Neural cell (in vitro differentiated cells): Measurements from ENCODE around the gene SLC38A3. TPM values are rescaled to one million over a fixed set of nuclear protein-coding genes. Genes with fewer than 3 reads are reported as not detected.

Experiments
- H2AFZ ChIP-seq: fragments of 200-600, 300-800 bp; sonication (generic), shearing (Covaris generic); 2 replicates; pipeline ENCODE4 v1.6.0; 2014; ENCODE audit warnings: low read depth, mild to moderate bottlenecking, antibody characterized with exemption, low read length, moderate library complexity
- H3F3A ChIP-seq: fragments of 200-600 bp; shearing (Covaris generic); 2 replicates; pipeline ENCODE4 v1.6.1; 2016; ENCODE audit warnings: mild to moderate bottlenecking, moderate library complexity, mixed read lengths, antibody characterized with exemption, low read length; ENCODE audit not compliant: insufficient read depth, poor library complexity, severe bottlenecking
- H3K27ac ChIP-seq: fragments of 200-600, 300-800 bp; sonication (generic), shearing (Covaris generic); 2 replicates; pipeline ENCODE4 v1.5.1; 2014; ENCODE audit warnings: mild to moderate bottlenecking, low read length, moderate library complexity
- H3K27me3 ChIP-seq: fragments of 300-800, 200-600 bp; sonication (generic), shearing (Covaris generic); 2 replicates; pipeline ENCODE4 v1.6.0; 2014; ENCODE audit warnings: mild to moderate bottlenecking, low read depth, low read length, moderate library complexity; ENCODE audit not compliant: insufficient read depth
- H3K36me3 ChIP-seq: fragments of 300-800, 200-600 bp; sonication (generic), shearing (Covaris generic); 2 replicates; pipeline ENCODE4 v1.5.1; 2014; ENCODE audit warnings: mild to moderate bottlenecking, antibody characterized with exemption, low read length, moderate library complexity; ENCODE audit not compliant: insufficient read depth
- H3K4me2 ChIP-seq: fragments of 300-800, 200-600 bp; sonication (generic), shearing (Covaris generic); 2 replicates; pipeline ENCODE4 v1.6.0; 2014; ENCODE audit warnings: mild to moderate bottlenecking, low read length
- H3K4me3 ChIP-seq: fragments of 300-800, 200-600 bp; sonication (generic), shearing (Covaris generic); 2 replicates; pipeline ENCODE4 v1.5.1; 2014; ENCODE audit warnings: mild to moderate bottlenecking, low read length, moderate library complexity
- H3K79me2 ChIP-seq: fragments of 200-600 bp; shearing (Covaris generic); replicated peaks from 2 replicates; pipeline ENCODE4 v1.6.0; 2014; ENCODE audit warnings: mild to moderate bottlenecking, low read length, moderate library complexity; ENCODE audit not compliant: insufficient read depth
- H3K9ac ChIP-seq: fragments of 300-800, 200-600 bp; sonication (generic), shearing (Covaris generic); 2 replicates; pipeline ENCODE4 v1.6.1; 2016; ENCODE audit warnings: mild to moderate bottlenecking, low read length, mixed read lengths
- H3K9me2 ChIP-seq: fragments of 200-600 bp; shearing (Covaris generic); 2 replicates; pipeline ENCODE4 v1.6.1; 2016; ENCODE audit warnings: mild to moderate bottlenecking, low read length, mixed read lengths; ENCODE audit not compliant: insufficient read depth
- H3K9me3 ChIP-seq: fragments of 200-600, 300-800 bp; sonication (generic), shearing (Covaris generic); 2 replicates; pipeline ENCODE4 v1.6.1; 2016; ENCODE audit warnings: mild to moderate bottlenecking, mixed run types, low read length, moderate library complexity, mixed read lengths
- H4K20me1 ChIP-seq: fragments of 200-600 bp; shearing (Covaris generic); 2 replicates; pipeline ENCODE4 v1.6.1; 2016; ENCODE audit warnings: mild to moderate bottlenecking, mixed run types; ENCODE audit not compliant: insufficient read depth
- CTCF ChIP-seq: fragments of 450-650 bp; IDR thresholded peaks from 2 replicates; pipeline ENCODE4 v1.5.1; 2014; ENCODE audit warnings: antibody characterized with exemption, mild to moderate bottlenecking, moderate library complexity; ENCODE audit not compliant: poor library complexity, severe bottlenecking
- EP300 ChIP-seq: fragments of 450-650 bp; conservative IDR thresholded peaks from 2 replicates; pipeline ENCODE4 v1.6.1; 2014; ENCODE audit warnings: antibody characterized with exemption, mild to moderate bottlenecking, moderate library complexity; ENCODE audit not compliant: poor library complexity, severe bottlenecking
- EZH2 ChIP-seq: fragments of 200-600, 300-800 bp; shearing (Covaris generic), sonication (generic); IDR thresholded peaks from 2 replicates; pipeline ENCODE4 v1.6.1; 2014; ENCODE audit warnings: antibody characterized with exemption, low read length, borderline replicate concordance, mild to moderate bottlenecking; ENCODE audit not compliant: insufficient read depth, poor library complexity, severe bottlenecking
- MXI1 ChIP-seq: fragments of 450-650 bp; conservative IDR thresholded peaks from 2 replicates; pipeline ENCODE4 v1.6.1; 2014; ENCODE audit warnings: antibody characterized with exemption, mild to moderate bottlenecking; ENCODE audit not compliant: poor library complexity, severe bottlenecking
- POLR2AphosphoS5 ChIP-seq: IDR thresholded peaks from 2 replicates; pipeline ENCODE4 v1.6.1; 2012
- RAD21 ChIP-seq: fragments of 450-650 bp; conservative IDR thresholded peaks from 2 replicates; pipeline ENCODE4 v1.6.1; 2014; ENCODE audit warnings: antibody characterized with exemption, mild to moderate bottlenecking, moderate library complexity
- REST ChIP-seq: IDR thresholded peaks from 2 replicates; pipeline ENCODE4 v1.6.1; 2012; ENCODE audit warnings: borderline replicate concordance
- SMC3 ChIP-seq: fragments of 450-650 bp; conservative IDR thresholded peaks from 2 replicates; pipeline ENCODE4 v1.6.1; 2014; ENCODE audit warnings: antibody characterized with exemption, mild to moderate bottlenecking, moderate library complexity; ENCODE audit not compliant: poor library complexity
- TAF1 ChIP-seq: IDR thresholded peaks from 2 replicates; pipeline ENCODE4 v1.6.1; 2012; ENCODE audit warnings: low read depth
- polyA plus RNA-seq: library from polyadenylated mRNA; depleted of rRNA; stranded (reverse); fragments of >200 nt; gene quantifications from 2 replicates; pipeline ENCODE4 v1.2.3, GENCODE V29; 2014

Gene SLC38A3
- polyA plus RNA-seq, 1 donor from 2014 or later = not detected

- Histone ChIP-seq H4K20me1 (no peaks in the 10 kb centered on the region), H3K27me3 (no peaks in the 10 kb centered on the region), H2AFZ (no peak overlapping the region), H3K9ac (peak overlapping the region; percentile 78), H3K9me2 (no peaks in the 10 kb centered on the region), H3K9me3 (no peaks in the 10 kb centered on the region), H3K79me2 (peaks cover 69% of the 10 kb centered on the region), H3F3A (no peaks in the 10 kb centered on the region), H3K27ac (peak overlapping the region; percentile 69), H3K4me2 (peak overlapping the region; percentile 100), H3K4me3 (peak overlapping the region; percentile 87), H3K36me3 (no peaks in the 10 kb centered on the region)
- TF ChIP-seq CTCF (no peak), TAF1 (peak; percentile 48), EP300 (no peak)
Observed at GRCh38 chr3:50237754-50238548, 32.9 kb downstream of the SLC38A3 start.

- peak overlapping the region; percentile 78 for H3K9ac ChIP-seq
- H3K36me3 ChIP-seq = no peaks in the 10 kb centered on the region
- H3K9me2 ChIP-seq = no peaks in the 10 kb centered on the region
- no peaks in the 10 kb centered on the region for H3F3A ChIP-seq
- H3K27ac ChIP-seq = peak overlapping the region; percentile 69
- no peaks in the 10 kb centered on the region for H3K9me3 ChIP-seq
- peak overlapping the region; percentile 87 for H3K4me3 ChIP-seq
- TF ChIP-seq REST (no peak), MXI1 (no peak), TAF1 (no peak), POLR2AphosphoS5 (no peak), SMC3 (no peak), RAD21 (no peak), CTCF (no peak), EZH2 (no peak), EP300 (no peak)
- H3K79me2 ChIP-seq = peaks cover 76% of the 10 kb centered on the region
- H3K4me2 ChIP-seq = peak overlapping the region; percentile 100
- H3K27me3 ChIP-seq = no peaks in the 10 kb centered on the region
- H4K20me1 ChIP-seq = no peaks in the 10 kb centered on the region
- no peak overlapping the region for H2AFZ ChIP-seq
Observed at GRCh38 chr3:50238549-50239026, 33.5 kb downstream of the SLC38A3 start.
